ENCODE measurements around the gene RFLNA. TPM values are rescaled to one million over a fixed set of nuclear protein-coding genes. Genes with fewer than 3 reads are reported as not detected.

The RFLNA gene
- total RNA-seq, 4 donors from 2014 or later = 11.4 to 19.4 (median 17.0) TPM

- no peak for TF ChIP-seq POLR2A (IDR thresholded peaks at IDR 0.05)
- no peak for TF ChIP-seq EP300 (IDR thresholded peaks at IDR 0.05)
- TF ChIP-seq, protein P1, sequence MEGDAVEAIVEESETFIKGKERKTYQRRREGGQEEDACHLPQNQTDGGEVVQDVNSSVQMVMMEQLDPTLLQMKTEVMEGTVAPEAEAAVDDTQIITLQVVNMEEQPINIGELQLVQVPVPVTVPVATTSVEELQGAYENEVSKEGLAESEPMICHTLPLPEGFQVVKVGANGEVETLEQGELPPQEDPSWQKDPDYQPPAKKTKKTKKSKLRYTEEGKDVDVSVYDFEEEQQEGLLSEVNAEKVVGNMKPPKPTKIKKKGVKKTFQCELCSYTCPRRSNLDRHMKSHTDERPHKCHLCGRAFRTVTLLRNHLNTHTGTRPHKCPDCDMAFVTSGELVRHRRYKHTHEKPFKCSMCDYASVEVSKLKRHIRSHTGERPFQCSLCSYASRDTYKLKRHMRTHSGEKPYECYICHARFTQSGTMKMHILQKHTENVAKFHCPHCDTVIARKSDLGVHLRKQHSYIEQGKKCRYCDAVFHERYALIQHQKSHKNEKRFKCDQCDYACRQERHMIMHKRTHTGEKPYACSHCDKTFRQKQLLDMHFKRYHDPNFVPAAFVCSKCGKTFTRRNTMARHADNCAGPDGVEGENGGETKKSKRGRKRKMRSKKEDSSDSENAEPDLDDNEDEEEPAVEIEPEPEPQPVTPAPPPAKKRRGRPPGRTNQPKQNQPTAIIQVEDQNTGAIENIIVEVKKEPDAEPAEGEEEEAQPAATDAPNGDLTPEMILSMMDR (IDR thresholded peaks at IDR 0.05) = no peak
- peaks cover 0 to 22% (median 3%) of the 10 kb centered on the region in 4 donors for H3K9me3 ChIP-seq
- peaks cover 0 to 28% (median 3%) of the 10 kb centered on the region in 4 donors for H3K4me1 ChIP-seq
- 44 to 48% methylated on average over 18 of the region's 18 CpGs for WGBS, 2 donors
- H3K4me3 ChIP-seq = no peak overlapping the region
- H3K27me3 ChIP-seq = no peaks in the 10 kb centered on the region
- no peak for DNase-seq (ENCODE audit: low spot score in 2 of 2)
- peaks cover 11 to 97% (median 28%) of the 10 kb centered on the region in 3 donors for H3K36me3 ChIP-seq
- peak overlapping the region in 3 of 4 donors; percentile 51 to 77 (median 66) for H3K27ac ChIP-seq
Measured at GRCh38 chr12:124327362-124328043, 32.6 kb downstream of the RFLNA start.

DNA sequence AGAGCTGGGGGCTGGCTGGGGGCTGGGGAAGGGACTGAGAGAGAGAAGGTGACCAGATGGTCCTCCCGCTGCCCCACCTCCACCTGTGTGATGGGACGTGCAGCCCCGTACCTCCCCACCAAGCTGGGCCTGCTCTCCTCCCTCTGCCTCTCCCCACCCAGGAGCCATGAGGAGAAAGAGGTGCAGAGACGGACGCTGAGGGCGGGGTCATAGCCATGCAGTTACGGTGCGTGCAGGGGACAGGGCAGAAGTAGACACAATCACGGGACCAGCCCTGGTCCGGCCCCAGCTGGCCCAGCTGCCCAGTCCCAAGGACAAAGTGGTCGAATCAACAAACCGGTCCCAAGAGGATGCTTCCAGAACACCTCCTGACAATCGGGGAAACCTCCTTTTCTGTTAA lies 33.2 kb downstream of the RFLNA start:
- Histone ChIP-seq H3K36me3 (peaks cover 11 to 98% (median 33%) of the 10 kb centered on the region in 3 donors), H3K4me3 (no peak overlapping the region), H3K27ac (peak overlapping the region in 3 of 4 donors; percentile 51 to 77 (median 66)), H3K27me3 (no peaks in the 10 kb centered on the region), H3K9me3 (peaks cover 0 to 22% (median 3%) of the 10 kb centered on the region in 4 donors), H3K4me1 (peaks cover 0 to 28% (median 3%) of the 10 kb centered on the region in 4 donors)
- DNase-seq (ENCODE audit: low spot score in 2 of 2) = no peak
- TF ChIP-seq POLR2A (IDR thresholded peaks at IDR 0.05) (no peak), EP300 (IDR thresholded peaks at IDR 0.05) (peak in 1 of 2 donors; percentile 19)
- WGBS, 2 donors = 53 to 56% methylated on average over 13 of the region's 13 CpGs

DNA sequence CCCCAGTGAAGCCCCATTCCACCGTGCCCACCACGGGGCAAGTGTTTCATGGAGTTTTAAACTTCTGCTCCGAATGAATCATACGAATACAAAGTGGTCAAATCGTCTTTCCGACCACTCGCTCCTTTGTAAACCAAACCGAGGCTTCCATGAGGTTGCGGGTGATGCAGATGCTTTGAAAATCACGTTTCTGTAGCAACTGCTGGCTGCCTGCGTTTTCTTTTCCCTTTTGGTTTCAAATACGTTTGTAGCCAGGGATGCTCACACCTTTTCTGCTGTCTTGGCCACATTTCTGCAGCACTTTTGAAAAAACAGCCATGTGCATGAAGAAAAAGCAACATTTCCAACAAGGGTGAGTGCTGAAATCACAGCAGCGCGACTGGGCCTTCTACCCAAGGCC lies 33.7 kb downstream of the RFLNA start:
- no peak for DNase-seq (ENCODE audit: low spot score in 2 of 2)

GRCh38 chr12:124332058-124332672 lies 37.3 kb downstream of the RFLNA start:
- DNase-seq (ENCODE audit: low spot score in 2 of 2) = no peak
- Histone ChIP-seq H3K9me3 (no peaks in the 10 kb centered on the region), H3K4me3 (no peak overlapping the region), H3K27me3 (no peaks in the 10 kb centered on the region), H3K27ac (peak overlapping the region in 1 of 4 donors; percentile 8), H3K36me3 (peaks cover 6 to 99% (median 31%) of the 10 kb centered on the region in 3 donors), H3K4me1 (peaks cover 0 to 47% (median 3%) of the 10 kb centered on the region in 4 donors)
- 74 to 77% methylated on average over 10 to 15 of the region's 15 CpGs for WGBS, 2 donors
- TF ChIP-seq EP300 (IDR thresholded peaks at IDR 0.05) (no peak), POLR2A (IDR thresholded peaks at IDR 0.05) (no peak)
- TF ChIP-seq, protein P1 (IDR thresholded peaks at IDR 0.05) = peak in 1 of 5 experiments; percentile 30

More for the DNA sequence above, 33.7 kb downstream of the RFLNA start:
- Histone ChIP-seq H3K9me3 (peaks cover 0 to 18% (median 3%) of the 10 kb centered on the region in 4 donors), H3K27ac (peak overlapping the region in 2 of 4 donors; percentile 66 to 77), H3K4me3 (no peak overlapping the region), H3K4me1 (peaks cover 0 to 28% (median 3%) of the 10 kb centered on the region in 4 donors), H3K36me3 (peaks cover 10 to 99% (median 30%) of the 10 kb centered on the region in 3 donors), H3K27me3 (no peaks in the 10 kb centered on the region)
- TF ChIP-seq POLR2A (IDR thresholded peaks at IDR 0.05) (no peak), EP300 (IDR thresholded peaks at IDR 0.05) (no peak)
- TF ChIP-seq, protein P1 (IDR thresholded peaks at IDR 0.05) = no peak
- 57 to 59% methylated on average over 14 of the region's 14 CpGs for WGBS, 2 donors

DNA sequence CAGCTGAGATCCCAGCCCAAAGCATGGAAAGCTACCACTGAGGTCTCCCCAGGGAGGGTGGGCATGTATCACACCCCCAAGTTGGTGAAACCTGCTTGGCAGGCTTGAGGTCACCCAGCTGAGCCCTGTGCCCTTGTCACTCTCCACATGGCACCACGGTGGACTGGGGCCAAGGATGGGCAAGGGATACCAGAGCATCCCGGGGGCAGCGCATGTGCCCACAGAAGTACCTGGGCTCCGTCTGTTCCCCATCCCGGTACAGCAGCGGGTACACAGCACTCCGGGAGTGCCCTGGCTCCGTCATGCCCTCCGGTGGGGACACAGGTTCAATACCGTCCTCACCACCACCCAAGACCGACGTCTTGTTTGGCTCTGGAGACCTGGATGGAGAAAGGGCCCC lies 38.0 kb downstream of the RFLNA start:
- no peak for DNase-seq (ENCODE audit: low spot score in 2 of 2)
- 78 to 86% methylated on average over 9 to 12 of the region's 12 CpGs for WGBS, 2 donors
- no peak overlapping the region for H3K4me3 ChIP-seq

More for the DNA sequence above, 38.0 kb downstream of the RFLNA start:
- Histone ChIP-seq H3K9me3 (no peaks in the 10 kb centered on the region), H3K4me1 (peaks cover 0 to 47% (median 2%) of the 10 kb centered on the region in 4 donors), H3K36me3 (peaks cover 6 to 99% (median 31%) of the 10 kb centered on the region in 3 donors), H3K27me3 (no peaks in the 10 kb centered on the region), H3K27ac (peak overlapping the region in 2 of 4 donors; percentile 8 to 55)
- TF ChIP-seq POLR2A (IDR thresholded peaks at IDR 0.05) (no peak), EP300 (IDR thresholded peaks at IDR 0.05) (no peak)
- TF ChIP-seq, protein P1 (IDR thresholded peaks at IDR 0.05) = no peak

All from tibial nerve (tissue), 4 donors.